Mammary epithelial cell (primary cell): ENCODE results near the gene MAP3K7CL.

Experiments used
- EZH2 ChIP-seq: IDR thresholded peaks from 2 replicates; pipeline ENCODE4 v1.6.1; 2012; ENCODE audit warnings: low read length, inconsistent platforms, borderline replicate concordance
- TF ChIP-seq, protein P1 (sequence below), 2 donors: IDR thresholded peaks in 1 of 2; conservative IDR thresholded peaks in 1 of 2; 2 replicates each; pipeline ENCODE4 v1.5.1; 2011 to 2012; ENCODE audit warnings: inconsistent platforms in 2 of 2, low read length in 2 of 2, mild to moderate bottlenecking in 2 of 2, control low read depth in 1 of 2, low read depth in 1 of 2; ENCODE audit not compliant: insufficient read depth in 1 of 2; ENCODE audit errors: extremely low read depth in 1 of 2

DNA sequence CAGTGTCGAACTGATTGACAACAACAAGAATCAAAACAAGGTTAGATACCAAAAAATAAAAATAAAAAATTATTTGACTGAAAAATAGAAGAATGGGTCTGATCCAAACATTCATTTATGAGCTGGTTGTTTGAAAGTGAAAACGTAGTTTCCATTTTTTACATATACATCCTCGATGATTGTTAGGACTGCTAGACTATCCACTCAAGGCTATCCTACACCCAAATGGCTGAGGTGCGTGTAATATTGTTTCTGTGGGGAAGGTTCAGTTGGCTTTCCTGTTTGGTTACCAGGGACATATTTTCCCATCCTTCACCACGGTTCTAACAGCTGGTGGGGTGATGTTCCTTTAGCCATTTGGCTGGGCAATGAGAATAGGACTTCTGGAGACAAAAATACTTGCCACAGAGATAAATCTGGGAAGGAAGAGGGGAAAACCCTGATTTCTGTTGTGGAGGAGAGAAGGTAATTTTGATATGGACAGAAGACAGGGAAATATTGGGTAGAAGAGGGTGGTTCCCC lies 66.3 kb downstream of the MAP3K7CL start:
- TF ChIP-seq, protein P1, sequence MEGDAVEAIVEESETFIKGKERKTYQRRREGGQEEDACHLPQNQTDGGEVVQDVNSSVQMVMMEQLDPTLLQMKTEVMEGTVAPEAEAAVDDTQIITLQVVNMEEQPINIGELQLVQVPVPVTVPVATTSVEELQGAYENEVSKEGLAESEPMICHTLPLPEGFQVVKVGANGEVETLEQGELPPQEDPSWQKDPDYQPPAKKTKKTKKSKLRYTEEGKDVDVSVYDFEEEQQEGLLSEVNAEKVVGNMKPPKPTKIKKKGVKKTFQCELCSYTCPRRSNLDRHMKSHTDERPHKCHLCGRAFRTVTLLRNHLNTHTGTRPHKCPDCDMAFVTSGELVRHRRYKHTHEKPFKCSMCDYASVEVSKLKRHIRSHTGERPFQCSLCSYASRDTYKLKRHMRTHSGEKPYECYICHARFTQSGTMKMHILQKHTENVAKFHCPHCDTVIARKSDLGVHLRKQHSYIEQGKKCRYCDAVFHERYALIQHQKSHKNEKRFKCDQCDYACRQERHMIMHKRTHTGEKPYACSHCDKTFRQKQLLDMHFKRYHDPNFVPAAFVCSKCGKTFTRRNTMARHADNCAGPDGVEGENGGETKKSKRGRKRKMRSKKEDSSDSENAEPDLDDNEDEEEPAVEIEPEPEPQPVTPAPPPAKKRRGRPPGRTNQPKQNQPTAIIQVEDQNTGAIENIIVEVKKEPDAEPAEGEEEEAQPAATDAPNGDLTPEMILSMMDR (conservative IDR thresholded peaks at IDR 0.05 in 1 of 2, IDR thresholded peaks at IDR 0.05 in 1 of 2; ENCODE audit: extremely low read depth in 1 of 2, insufficient read depth in 1 of 2, low read depth in 1 of 2, low read length in 2 of 2), result no peak
- no peak for TF ChIP-seq EZH2
